GDM1 (cell line): ENCODE results near the gene ZFHX3.

Experiments
- DNase-seq: peaks from one replicate; lab custom pipeline; 2025; lab: John Stamatoyannopoulos, UW

ZFHX3 gene

GRCh38 chr16:72873853-72874252 is 174.1 kb downstream of the ZFHX3 start:
- DNase-seq: no peak

DNA sequence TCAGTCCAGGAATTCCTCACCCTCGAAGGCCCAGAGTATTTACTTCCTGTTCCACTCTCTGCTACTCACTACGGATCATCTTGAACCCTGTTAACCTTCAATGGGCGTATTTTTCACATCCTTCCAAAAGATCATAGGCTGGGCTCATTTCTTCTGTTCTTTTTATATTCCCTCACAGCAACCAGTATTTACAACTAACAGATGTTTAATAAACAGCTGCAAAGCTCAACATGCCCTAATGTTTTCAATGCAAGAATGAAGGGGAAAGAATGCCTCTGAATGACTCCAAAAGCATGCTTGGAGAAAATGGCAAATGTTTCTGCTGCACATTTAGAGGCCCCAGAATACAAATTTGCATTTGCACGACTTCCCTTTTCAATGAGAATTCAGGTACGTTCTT is 174.9 kb downstream of the ZFHX3 start:
- DNase-seq: no peak

- DNase-seq: no peak
These were observed 182.1 kb downstream of the ZFHX3 start for GRCh38 chr16:72865835-72866234.

DNA sequence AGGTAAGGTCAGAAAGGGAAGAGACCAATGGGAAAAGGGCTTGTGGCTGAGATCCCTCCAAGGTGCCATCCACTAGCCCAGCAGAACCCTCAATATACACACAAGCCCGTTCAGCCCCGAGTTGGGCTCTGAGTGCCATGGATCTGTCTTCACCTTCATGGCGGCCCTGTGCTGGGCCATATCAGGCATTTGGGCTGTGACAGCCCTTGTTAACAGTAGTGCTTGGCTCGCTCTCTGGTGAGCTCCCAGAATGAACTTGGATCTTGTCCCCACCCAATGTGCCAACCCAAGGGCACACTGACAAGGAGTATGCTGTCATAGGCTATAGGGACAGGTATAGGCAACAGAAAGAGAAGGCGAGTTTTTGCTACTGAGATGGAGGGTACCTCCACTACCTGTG is 182.7 kb downstream of the ZFHX3 start:
- DNase-seq: no peak

DNA sequence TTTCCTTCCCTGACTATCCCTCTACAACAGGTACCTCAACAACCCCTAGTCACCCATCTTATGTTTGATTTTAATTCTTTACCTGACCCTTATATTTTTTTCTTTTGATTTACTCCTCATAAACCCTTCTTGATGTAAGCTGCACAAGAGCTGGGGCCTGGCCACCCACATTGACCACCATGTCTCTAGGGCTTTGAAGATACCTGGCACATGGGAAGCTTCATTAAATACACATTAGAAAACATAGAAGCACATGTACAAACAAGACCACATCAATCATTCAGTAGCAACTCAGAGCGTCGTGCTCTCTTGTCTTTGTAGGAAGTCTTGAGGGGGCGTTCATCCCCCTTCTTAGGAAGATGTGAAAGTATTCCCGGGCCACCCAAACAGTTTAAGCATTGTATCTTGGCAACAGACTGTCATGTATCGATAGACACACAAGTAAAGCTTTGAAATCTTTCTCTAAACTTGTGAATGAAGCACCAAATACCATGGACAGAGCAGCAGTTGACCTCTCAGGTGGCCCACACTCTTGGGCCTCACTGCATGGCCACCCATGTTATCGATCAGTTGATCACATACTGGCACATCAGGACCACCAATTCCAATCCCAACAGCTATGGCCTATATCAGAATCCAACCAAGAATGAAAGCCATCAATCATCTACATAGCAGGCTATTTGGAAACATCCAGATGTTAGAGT is 183.6 kb downstream of the ZFHX3 start:
- DNase-seq: no peak

- no peak for DNase-seq
These were observed 185.8 kb downstream of the ZFHX3 start for GRCh38 chr16:72862090-72862489.

- no peak for DNase-seq
These were observed 187.0 kb downstream of the ZFHX3 start for GRCh38 chr16:72860726-72861562.

DNA sequence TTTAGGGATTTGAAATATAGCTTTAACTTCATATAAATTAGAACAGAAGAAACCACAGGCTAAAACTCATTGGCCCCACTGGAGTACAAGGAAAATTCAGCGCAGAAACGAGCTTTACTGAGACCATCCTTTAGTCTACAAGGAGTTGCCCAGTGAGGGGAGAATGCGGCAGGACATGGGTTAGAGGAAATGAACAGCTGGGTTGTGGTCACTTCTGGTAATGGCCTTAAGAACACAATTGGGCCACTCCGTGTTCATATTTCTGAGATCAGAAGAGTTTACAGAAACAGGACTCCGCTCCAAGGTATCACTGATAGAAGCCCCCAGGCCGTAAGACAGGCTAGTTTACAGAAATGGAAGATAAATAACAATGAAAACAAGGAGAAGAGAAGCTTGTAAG is 188.3 kb downstream of the ZFHX3 start:
- DNase-seq: no peak

GRCh38 chr16:72858665-72859493 is 189.0 kb downstream of the ZFHX3 start:
- DNase-seq: no peak

DNA sequence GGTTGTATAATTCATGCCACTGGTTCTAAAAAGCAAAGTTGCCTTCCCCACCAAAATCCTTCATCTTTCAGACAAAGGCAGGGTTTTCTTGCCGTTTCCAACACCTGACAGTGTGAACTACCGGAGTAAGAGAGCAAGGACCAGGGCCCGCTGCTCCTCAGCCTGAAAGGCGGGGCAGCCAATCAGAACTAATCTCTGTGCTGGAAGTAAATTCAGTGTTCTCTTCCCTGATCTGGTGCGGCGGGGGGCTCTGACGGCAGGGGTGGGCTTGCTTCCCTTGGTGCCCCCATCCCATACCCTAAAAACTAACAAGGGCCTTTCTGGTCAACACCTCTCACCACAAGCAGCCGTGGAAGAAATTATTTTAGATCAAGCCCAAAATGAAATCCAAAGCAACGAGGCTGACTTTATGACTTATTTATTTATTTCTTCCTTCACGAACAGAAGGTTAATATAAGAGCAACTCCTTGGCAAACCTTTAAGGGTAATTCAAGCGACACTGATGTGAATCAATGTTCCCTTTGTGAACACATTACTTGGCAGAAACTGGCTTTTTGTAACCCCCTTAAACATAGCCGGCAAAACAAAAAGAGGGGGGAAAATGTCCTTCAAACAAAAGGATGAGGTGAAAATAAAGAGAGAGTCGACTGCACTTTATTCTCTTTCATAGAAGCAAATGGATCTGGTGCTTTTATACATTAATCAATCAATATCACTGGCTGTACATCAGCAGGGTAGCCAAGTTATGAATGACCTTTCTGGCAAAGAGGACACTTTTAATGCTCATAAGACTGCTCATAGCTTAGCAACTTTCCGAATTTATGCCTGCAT is 189.9 kb downstream of the ZFHX3 start:
- no peak for DNase-seq

GRCh38 chr16:72856797-72857196 is 191.1 kb downstream of the ZFHX3 start:
- DNase-seq: no peak

DNA sequence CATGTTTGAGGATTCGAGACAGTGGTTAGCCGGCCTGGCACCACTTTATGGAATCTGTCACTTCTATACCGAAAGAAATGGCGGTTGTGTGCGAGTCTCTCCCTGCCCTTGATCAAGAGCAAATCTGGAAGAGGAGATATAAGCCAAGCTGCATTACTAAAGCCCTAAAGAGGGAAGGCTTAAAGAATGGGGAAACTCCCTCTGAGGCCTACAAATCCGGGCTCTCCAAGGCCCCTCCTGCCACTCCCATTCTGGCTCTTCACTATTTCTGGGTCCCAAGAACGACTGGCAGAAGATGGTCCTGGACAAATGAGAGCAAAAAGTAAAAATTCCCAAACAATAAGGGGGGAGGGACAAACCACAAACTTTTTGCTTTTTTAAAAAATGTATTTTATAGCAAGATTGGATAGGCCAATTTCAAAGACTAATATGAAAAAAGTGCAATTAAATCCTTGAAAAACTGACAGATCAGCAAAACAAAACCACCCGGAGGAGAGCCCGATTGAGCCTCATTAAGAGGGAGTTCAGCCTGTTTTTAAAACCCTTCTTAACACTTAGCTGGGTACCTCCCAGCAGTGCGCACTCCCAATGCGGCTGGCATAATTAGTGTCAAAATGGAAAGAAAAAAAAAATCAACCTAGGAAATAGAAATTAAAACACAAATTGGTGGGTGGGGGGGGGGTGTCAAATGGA is 193.5 kb downstream of the ZFHX3 start:
- no peak for DNase-seq

DNA sequence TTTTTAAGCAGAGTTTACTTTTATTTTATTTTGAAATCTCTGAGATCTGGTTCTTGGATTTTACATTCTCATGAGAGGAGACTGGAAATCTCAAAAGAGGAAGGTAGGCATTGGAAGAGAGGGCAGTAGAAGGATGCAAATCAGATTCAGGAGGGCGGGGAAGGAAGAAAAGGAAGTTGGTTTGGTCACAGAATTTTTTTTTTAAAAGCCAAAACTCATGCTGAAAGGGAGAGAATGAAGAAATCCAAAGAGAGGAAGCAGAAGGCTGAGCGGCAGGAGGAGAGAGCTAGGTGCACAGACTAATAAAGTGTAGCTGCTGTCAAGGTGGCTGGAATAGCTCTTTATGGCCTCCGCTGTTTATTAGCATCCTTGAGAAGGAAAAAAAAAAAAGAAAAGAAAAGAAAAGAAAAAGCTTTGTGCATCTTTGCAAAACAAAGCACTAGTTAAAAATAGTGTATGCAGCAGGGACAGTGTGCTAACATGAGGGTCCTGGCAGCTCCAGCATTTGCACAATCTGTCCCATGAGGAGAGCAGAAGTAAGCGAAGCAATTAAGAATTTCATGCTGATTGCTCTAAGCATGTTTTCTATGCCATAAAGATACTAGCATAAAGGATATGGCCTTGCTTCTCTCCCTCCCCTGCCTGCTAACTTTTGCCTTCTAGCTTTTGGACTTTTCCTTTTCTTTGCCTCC is 194.2 kb downstream of the ZFHX3 start:
- DNase-seq: peak; percentile 28

GRCh38 chr16:72852421-72852820 is 195.5 kb downstream of the ZFHX3 start:
- DNase-seq: no peak

DNA sequence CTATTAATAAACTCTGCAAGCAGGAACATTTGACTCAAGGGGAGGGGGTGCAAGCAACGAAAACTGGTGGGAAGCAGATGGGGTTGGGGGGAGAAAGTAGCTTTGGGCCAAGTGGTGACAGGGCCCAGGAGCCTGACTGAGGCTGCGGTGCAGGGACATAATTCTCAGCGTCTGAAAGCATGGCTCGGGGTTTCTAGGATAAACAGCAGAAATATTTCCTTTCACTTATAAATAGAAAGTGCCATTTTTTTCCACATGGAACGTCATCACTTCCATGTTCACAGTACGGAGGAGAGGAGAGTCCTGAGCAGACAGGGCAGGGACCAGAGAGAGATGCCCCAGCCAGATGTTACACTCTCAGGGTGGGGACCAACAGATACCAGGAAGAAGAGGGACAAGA is 197.1 kb downstream of the ZFHX3 start:
- DNase-seq: no peak

- no peak for DNase-seq
These were observed 197.9 kb downstream of the ZFHX3 start for GRCh38 chr16:72850021-72850420.

GRCh38 chr16:72848759-72849664 is 198.9 kb downstream of the ZFHX3 start:
- DNase-seq: no peak

DNA sequence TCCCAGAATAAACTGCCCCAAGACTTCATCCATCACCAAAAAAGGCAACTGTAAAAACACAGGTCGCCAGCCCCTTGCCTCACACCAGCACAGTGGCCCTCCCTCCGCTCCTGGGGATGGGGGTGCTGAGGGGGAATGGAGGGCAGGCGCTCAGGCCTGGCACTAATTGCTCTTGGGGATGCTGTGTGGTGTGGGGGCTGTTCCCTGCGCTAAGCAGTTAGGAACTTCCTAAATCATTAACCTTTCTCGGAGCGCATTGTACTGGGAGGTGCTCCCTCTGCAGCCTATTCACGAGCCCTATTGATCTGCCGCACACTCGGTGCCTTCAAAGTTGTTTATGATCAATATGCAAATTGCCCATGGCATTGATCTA is 199.9 kb downstream of the ZFHX3 start:
- no peak for DNase-seq
